WTC11 (cell line): ENCODE results near the gene PPP6R3. TPM values are rescaled to one million over a fixed set of nuclear protein-coding genes. Genes with fewer than 3 reads are reported as not detected.

ENCODE experiments used
- ATAC-seq: fragments of 200-7000 bp; cut with Tn5 transposase; 2 replicates; pipeline ENCODE4 v1.10.0; 2021; ENCODE audit warnings: mild to moderate bottlenecking, moderate library complexity
- CTCF ChIA-PET: fragments of 300-600 bp; sonication (Branson Sonifier 250); formaldehyde crosslinking; loops from one replicate; lab custom pipeline; 2021; ENCODE audit warnings: antibody characterized with exemption; lab: Charles Lee
- POLR2A ChIA-PET: fragments of 350-600 bp; sonication (Branson Sonifier 250); formaldehyde crosslinking; loops from one replicate; lab custom pipeline; 2021; ENCODE audit warnings: antibody characterized with exemption; lab: Charles Lee
- DNase-seq: peaks from one replicate; pipeline ENCODE4 v3.0.0; 2021; ENCODE audit warnings: low spot score
- H3K27ac Mint-ChIP-seq: 2 replicates; pipeline ENCODE4 v1.8.0; 2021; ENCODE audit warnings: mixed read lengths
- H3K27me3 Mint-ChIP-seq: 2 replicates; pipeline ENCODE4 v1.8.0; 2021; ENCODE audit warnings: low read depth, mild to moderate bottlenecking, moderate library complexity, mixed read lengths
- H3K36me3 Mint-ChIP-seq: 2 replicates; pipeline ENCODE4 v1.8.0; 2021; ENCODE audit warnings: mixed read lengths
- H3K4me1 Mint-ChIP-seq: 2 replicates; pipeline ENCODE4 v1.8.0; 2022; ENCODE audit warnings: mixed read lengths
- H3K4me3 Mint-ChIP-seq: 2 replicates; pipeline ENCODE4 v1.8.0; 2021; ENCODE audit warnings: mild to moderate bottlenecking, moderate library complexity, mixed read lengths
- H3K9me3 Mint-ChIP-seq: 2 replicates; pipeline ENCODE4 v1.8.0; 2021; ENCODE audit warnings: mixed read lengths
- ATF1 ChIP-seq: sonication (generic); formaldehyde crosslinking; IDR thresholded peaks from 2 replicates; pipeline ENCODE4 v1.8.1; 2023; ENCODE audit warnings: mild to moderate bottlenecking, moderate library complexity, missing genetic modification reagents
- EMX1 ChIP-seq: fragments of 250-450 bp; sonication (Bioruptor Pico); IDR thresholded peaks from 2 replicates; pipeline ENCODE4 v1.8.0; 2021; ENCODE audit warnings: mild to moderate bottlenecking
- FOXJ3 ChIP-seq: sonication (generic); formaldehyde crosslinking; IDR thresholded peaks from 2 replicates; pipeline ENCODE4 v1.9.0; 2021; ENCODE audit warnings: missing genetic modification reagents, mild to moderate bottlenecking, borderline replicate concordance
- GABPB1 ChIP-seq: sonication (generic); formaldehyde crosslinking; IDR thresholded peaks from 2 replicates; pipeline ENCODE4 v1.8.1; 2023; ENCODE audit warnings: mild to moderate bottlenecking, missing genetic modification reagents
- HMGA2 ChIP-seq: fragments of 250-450 bp; sonication (Bioruptor Pico); IDR thresholded peaks from 2 replicates; pipeline ENCODE4 v1.4.0; 2021; ENCODE audit warnings: mild to moderate bottlenecking, moderate library complexity
- NR2C2 ChIP-seq: sonication (generic); formaldehyde crosslinking; IDR thresholded peaks from 2 replicates; pipeline ENCODE4 v1.8.0; 2022; ENCODE audit warnings: mild to moderate bottlenecking, missing genetic modification reagents
- OVOL2 ChIP-seq: fragments of 250-450 bp; sonication (Bioruptor Pico); IDR thresholded peaks from 2 replicates; pipeline ENCODE4 v1.9.0; 2021; ENCODE audit warnings: mild to moderate bottlenecking, borderline replicate concordance
- RORB ChIP-seq: fragments of 250-450 bp; sonication (Bioruptor Pico); IDR thresholded peaks from 2 replicates; pipeline ENCODE4 v1.9.0; 2021; ENCODE audit warnings: mild to moderate bottlenecking
- SP1 ChIP-seq: sonication (generic); formaldehyde crosslinking; conservative IDR thresholded peaks from 2 replicates; pipeline ENCODE4 v1.8.1; 2022; ENCODE audit warnings: missing genetic modification reagents
- ZNF263 ChIP-seq: sonication (generic); formaldehyde crosslinking; IDR thresholded peaks from 2 replicates; pipeline ENCODE4 v1.8.1; 2022; ENCODE audit warnings: low read depth, mild to moderate bottlenecking, moderate library complexity, missing genetic modification reagents
- ZNF317 ChIP-seq: sonication (generic); formaldehyde crosslinking; IDR thresholded peaks from 2 replicates; pipeline ENCODE4 v1.8.1; 2023; ENCODE audit warnings: low read depth, mild to moderate bottlenecking, moderate library complexity, missing genetic modification reagents, borderline replicate concordance
- total RNA-seq: library from RNA; stranded (reverse); gene quantifications from 3 replicates; pipeline ENCODE4 v1.2.3, GENCODE V29; 2021
- TF ChIP-seq, protein P1 (sequence below): fragments of 250-450 bp; sonication (Bioruptor Pico); IDR thresholded peaks from 2 replicates; pipeline ENCODE4 v1.8.0; 2021; ENCODE audit warnings: mild to moderate bottlenecking
- TF ChIP-seq, protein P2 (sequence below): sonication (generic); formaldehyde crosslinking; IDR thresholded peaks from 2 replicates; pipeline ENCODE4 v1.8.0; 2022; ENCODE audit warnings: missing genetic modification reagents
- TF ChIP-seq, protein P3 (sequence below): sonication (generic); formaldehyde crosslinking; IDR thresholded peaks from 2 replicates; pipeline ENCODE4 v1.8.1; 2022; ENCODE audit warnings: missing genetic modification reagents, borderline replicate concordance
- TF ChIP-seq, protein P4 (sequence below): sonication (generic); formaldehyde crosslinking; IDR thresholded peaks from 2 replicates; pipeline ENCODE4 v1.8.1; 2022; ENCODE audit warnings: mild to moderate bottlenecking, missing genetic modification reagents, moderate library complexity, borderline replicate concordance

PPP6R3 gene
- total RNA-seq, 1 experiment from 2014 or later, result 138 TPM

DNA sequence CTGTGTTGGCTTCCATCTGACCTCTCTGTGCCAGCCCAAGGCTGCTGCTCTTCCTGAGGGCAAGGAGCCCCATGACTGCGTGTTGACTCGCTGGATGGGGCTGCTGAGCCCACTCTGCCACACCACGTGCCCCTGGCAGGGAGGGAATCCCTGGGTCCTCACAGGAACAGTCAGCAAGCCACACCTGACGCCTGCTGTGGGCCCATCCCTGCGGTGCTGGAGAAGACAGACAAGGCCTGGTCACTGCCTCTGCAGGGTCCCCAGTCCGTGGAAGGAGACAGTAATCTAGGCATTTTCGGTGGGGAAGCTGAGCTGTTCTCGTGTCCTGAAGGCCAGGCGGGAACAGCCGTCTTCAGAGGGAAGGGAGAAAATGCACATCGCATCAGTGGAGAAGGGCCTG, 10.6 kb upstream of the PPP6R3 start:
- Mint-ChIP-seq H3K36me3 (peaks cover 13% of the 10 kb centered on the region), H3K27me3 (no peaks in the 10 kb centered on the region; the same call in 1 of the 2 replicates)
- CTCF ChIA-PET, result interaction anchor here (0.6 kb wide), 2 partner anchors 11 to 19 kb away, joined by 3 to 5 read pairs; no protein-coding TSS in a partner anchor
- TF ChIP-seq NR2C2 (CRISPR knock-in tag) (no peak), GABPB1 (no peak)
- TF ChIP-seq, all 79 proteins: peak for 0
- ATAC-seq (no peak), DNase-seq (no peak)
- Mint-ChIP-seq H3K27ac (peak overlapping the region; percentile 70; the same call in 1 of the 2 replicates), H3K4me3 (no peak overlapping the region), H3K4me1 (peaks cover 4% of the 10 kb centered on the region), H3K9me3 (no peaks in the 10 kb centered on the region)
- POLR2A ChIA-PET, result no interaction called here

DNA sequence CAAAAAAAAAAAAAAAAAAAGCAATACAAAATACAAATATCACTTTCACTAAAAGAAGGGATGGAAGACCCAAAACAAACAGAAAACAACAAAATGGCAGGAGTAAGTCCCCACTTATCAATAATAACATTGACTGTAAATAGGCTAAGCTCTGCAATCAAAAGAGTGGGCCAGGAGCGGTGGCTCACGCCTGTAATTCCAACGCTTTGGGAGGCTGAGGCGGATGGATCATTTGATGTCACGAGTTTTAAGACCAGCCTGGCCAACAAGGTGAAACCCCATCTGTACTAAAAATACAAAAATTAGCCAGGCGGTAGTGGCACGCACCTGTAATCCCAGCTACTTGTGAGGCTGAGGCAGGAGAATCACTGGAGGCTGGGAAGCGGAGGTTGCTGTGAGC, 9.8 kb upstream of the PPP6R3 start:
- POLR2A ChIA-PET, result no interaction called here
- Mint-ChIP-seq H3K4me1 (peaks cover 12% of the 10 kb centered on the region), H3K4me3 (no peak overlapping the region)

DNA sequence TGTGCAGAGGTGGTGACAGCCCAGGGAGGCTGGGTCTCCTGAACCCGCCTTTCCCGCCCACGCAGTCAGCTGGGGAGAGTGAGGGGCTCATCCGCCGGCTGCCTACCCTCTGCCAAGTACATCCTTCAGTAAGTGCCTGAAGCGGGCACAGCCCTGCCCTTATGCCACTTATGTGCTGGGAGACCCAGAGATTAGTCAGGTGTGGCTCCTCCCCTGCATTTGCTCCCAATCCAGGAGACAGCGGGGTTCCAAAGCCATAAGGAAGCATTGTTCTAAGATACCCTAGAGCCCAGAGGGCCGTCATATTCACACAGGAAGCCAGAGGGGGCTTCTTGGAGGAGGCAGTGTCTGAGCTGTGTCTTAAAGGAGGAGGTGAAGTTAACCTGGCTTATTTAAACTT, 5.8 kb upstream of the PPP6R3 start:
- H3K27me3 Mint-ChIP-seq, result no peaks in the 10 kb centered on the region; the same call in 1 of the 2 replicates
- TF ChIP-seq, protein P1, sequence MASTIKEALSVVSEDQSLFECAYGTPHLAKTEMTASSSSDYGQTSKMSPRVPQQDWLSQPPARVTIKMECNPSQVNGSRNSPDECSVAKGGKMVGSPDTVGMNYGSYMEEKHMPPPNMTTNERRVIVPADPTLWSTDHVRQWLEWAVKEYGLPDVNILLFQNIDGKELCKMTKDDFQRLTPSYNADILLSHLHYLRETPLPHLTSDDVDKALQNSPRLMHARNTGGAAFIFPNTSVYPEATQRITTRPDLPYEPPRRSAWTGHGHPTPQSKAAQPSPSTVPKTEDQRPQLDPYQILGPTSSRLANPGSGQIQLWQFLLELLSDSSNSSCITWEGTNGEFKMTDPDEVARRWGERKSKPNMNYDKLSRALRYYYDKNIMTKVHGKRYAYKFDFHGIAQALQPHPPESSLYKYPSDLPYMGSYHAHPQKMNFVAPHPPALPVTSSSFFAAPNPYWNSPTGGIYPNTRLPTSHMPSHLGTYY, result no peak
- no peak for TF ChIP-seq ATF1
- TF ChIP-seq ZNF317 (CRISPR knock-in tag), result no peak
- no peak for TF ChIP-seq RORB (CRISPR knock-in tag)
- no peak for TF ChIP-seq ZNF263 (CRISPR knock-in tag)
- TF ChIP-seq, protein P2, sequence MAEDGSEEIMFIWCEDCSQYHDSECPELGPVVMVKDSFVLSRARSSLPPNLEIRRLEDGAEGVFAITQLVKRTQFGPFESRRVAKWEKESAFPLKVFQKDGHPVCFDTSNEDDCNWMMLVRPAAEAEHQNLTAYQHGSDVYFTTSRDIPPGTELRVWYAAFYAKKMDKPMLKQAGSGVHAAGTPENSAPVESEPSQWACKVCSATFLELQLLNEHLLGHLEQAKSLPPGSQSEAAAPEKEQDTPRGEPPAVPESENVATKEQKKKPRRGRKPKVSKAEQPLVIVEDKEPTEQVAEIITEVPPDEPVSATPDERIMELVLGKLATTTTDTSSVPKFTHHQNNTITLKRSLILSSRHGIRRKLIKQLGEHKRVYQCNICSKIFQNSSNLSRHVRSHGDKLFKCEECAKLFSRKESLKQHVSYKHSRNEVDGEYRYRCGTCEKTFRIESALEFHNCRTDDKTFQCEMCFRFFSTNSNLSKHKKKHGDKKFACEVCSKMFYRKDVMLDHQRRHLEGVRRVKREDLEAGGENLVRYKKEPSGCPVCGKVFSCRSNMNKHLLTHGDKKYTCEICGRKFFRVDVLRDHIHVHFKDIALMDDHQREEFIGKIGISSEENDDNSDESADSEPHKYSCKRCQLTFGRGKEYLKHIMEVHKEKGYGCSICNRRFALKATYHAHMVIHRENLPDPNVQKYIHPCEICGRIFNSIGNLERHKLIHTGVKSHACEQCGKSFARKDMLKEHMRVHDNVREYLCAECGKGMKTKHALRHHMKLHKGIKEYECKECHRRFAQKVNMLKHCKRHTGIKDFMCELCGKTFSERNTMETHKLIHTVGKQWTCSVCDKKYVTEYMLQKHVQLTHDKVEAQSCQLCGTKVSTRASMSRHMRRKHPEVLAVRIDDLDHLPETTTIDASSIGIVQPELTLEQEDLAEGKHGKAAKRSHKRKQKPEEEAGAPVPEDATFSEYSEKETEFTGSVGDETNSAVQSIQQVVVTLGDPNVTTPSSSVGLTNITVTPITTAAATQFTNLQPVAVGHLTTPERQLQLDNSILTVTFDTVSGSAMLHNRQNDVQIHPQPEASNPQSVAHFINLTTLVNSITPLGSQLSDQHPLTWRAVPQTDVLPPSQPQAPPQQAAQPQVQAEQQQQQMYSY (CRISPR knock-in tag), result no peak
- TF ChIP-seq FOXJ3 (CRISPR knock-in tag), result no peak
- TF ChIP-seq, protein P3, sequence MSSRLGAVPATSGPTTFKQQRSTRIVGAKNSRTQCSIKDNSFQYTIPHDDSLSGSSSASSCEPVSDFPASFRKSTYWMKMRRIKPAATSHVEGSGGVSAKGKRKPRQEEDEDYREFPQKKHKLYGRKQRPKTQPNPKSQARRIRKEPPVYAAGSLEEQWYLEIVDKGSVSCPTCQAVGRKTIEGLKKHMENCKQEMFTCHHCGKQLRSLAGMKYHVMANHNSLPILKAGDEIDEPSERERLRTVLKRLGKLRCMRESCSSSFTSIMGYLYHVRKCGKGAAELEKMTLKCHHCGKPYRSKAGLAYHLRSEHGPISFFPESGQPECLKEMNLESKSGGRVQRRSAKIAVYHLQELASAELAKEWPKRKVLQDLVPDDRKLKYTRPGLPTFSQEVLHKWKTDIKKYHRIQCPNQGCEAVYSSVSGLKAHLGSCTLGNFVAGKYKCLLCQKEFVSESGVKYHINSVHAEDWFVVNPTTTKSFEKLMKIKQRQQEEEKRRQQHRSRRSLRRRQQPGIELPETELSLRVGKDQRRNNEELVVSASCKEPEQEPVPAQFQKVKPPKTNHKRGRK, result no peak
- no peak overlapping the region for H3K27ac Mint-ChIP-seq
- H3K4me1 Mint-ChIP-seq, result peaks cover 16% of the 10 kb centered on the region
- ATAC-seq, result peak; percentile 61
- no peak for DNase-seq
- ChIA-PET POLR2A (no interaction called here), CTCF (interaction anchor here (0.5 to 1.7 kb wide), 4 partner anchors 14 to 648 kb away, joined by 3 to 7 read pairs (median 4); no protein-coding TSS in a partner anchor)
- H3K4me3 Mint-ChIP-seq, result no peak overlapping the region
- no peaks in the 10 kb centered on the region for H3K9me3 Mint-ChIP-seq
- H3K36me3 Mint-ChIP-seq, result peaks cover 3% of the 10 kb centered on the region

More for the DNA sequence above, 9.8 kb upstream of the PPP6R3 start:
- no peaks in the 10 kb centered on the region; the same call in 1 of the 2 replicates for H3K27me3 Mint-ChIP-seq
- CTCF ChIA-PET, result no interaction called here
- TF ChIP-seq, protein P4, sequence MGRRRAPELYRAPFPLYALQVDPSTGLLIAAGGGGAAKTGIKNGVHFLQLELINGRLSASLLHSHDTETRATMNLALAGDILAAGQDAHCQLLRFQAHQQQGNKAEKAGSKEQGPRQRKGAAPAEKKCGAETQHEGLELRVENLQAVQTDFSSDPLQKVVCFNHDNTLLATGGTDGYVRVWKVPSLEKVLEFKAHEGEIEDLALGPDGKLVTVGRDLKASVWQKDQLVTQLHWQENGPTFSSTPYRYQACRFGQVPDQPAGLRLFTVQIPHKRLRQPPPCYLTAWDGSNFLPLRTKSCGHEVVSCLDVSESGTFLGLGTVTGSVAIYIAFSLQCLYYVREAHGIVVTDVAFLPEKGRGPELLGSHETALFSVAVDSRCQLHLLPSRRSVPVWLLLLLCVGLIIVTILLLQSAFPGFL (CRISPR knock-in tag), result no peak
- TF ChIP-seq, all 79 proteins: peak for 0
- DNase-seq (no peak), ATAC-seq (no peak)
- Mint-ChIP-seq H3K36me3 (peaks cover 13% of the 10 kb centered on the region), H3K9me3 (no peaks in the 10 kb centered on the region), H3K27ac (no peak overlapping the region)

DNA sequence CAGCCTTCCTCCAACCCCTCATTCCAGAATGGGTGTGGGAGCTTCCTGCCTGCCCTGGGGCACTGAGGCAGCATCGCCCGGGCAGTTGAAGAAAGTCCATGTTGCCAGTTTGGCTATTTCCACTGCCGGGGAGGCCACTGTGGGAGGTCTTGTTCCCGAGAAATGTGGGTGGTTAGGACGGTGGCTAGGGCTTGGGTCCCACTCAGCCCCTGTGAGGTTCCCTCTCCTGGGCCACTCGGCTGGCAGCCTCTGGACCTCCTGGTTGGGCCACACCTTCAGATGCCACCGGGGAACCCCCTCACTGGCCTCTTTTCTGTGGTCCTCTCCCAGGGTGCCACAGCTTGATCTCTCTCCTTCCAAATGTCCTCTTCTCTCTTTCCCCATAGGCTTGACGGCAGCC, 5.1 kb upstream of the PPP6R3 start:
- ATAC-seq (no peak), DNase-seq (no peak)
- H3K27me3 Mint-ChIP-seq, result no peaks in the 10 kb centered on the region
- POLR2A ChIA-PET, result no interaction called here
- no peak overlapping the region for H3K27ac Mint-ChIP-seq
- no peak overlapping the region for H3K4me3 Mint-ChIP-seq
- no peaks in the 10 kb centered on the region for H3K36me3 Mint-ChIP-seq
- CTCF ChIA-PET, result interaction anchor here (0.5 to 1.7 kb wide), 4 partner anchors 51 to 649 kb away, joined by 3 to 7 read pairs (median 4); no protein-coding TSS in a partner anchor
- no peak for TF ChIP-seq EMX1 (CRISPR knock-in tag)
- no peak for TF ChIP-seq OVOL2 (CRISPR knock-in tag)
- no peak for TF ChIP-seq SP1 (CRISPR knock-in tag)
- no peak for TF ChIP-seq HMGA2
- H3K9me3 Mint-ChIP-seq, result no peaks in the 10 kb centered on the region
- peaks cover 16% of the 10 kb centered on the region for H3K4me1 Mint-ChIP-seq
